ENCODE measurements around the gene OR11H1.
"Not testable (repeated sequence)": the region's sequence is repeated elsewhere in the genome, so short reads cannot be mapped to it uniquely, and the experiment has no call there.

OR11H1 gene, protein sequence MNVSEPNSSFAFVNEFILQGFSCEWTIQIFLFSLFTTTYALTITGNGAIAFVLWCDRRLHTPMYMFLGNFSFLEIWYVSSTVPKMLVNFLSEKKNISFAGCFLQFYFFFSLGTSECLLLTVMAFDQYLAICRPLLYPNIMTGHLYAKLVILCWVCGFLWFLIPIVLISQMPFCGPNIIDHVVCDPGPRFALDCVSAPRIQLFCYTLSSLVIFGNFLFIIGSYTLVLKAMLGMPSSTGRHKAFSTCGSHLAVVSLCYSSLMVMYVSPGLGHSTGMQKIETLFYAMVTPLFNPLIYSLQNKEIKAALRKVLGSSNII

GRCh38 chr22:15527892-15528291 lies at the start of gene OR11H1:
Gene OR11H1 (plus strand): TSS chr22:15528192. CDS start chr22:15528192, 0 bp downstream.
- not testable (repeated sequence) for DNase-seq

DNA sequence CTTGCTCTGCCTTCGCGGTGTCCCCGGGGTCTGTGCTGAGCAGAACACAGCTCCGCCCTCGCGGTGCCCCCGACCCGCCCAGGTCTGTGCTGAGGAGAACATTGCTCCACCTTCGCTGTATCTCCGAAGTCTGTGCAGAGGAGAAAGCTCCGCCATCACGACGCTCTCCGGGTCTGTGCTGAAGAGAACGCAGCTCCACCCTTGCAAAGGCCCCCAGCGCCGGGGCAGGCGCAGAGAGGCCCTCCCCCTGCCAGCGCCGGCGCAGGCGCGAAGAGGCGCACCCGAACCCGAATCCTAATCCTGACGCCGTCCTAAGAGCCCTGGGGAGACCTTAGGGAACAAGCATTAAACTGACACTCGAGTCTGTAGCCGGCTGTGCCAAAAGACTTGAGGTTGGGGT lies 18.0 kb upstream of the OR11H1 start:
- DNase-seq = not testable (repeated sequence)

DNA sequence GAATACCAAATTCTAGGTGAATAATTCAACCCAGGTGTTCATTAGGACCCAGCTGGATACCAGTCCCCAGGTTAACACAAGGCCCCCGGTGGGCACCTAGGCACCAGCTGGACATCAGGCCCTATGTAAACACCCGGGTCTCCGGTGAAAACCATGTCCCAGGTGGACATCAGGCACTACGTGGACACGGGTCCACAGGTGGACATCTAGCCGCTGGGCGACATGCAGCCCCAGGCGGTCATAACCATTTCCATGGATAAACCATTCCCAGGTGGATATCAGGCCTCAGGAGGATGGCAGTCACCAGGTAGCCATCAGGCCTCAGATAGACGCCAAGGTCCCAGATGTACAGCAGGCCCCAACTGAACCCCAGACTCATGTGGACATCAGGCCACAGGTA lies 12.1 kb upstream of the OR11H1 start:
- DNase-seq = not testable (repeated sequence)

GRCh38 chr22:15553767-15554166 lies 25.8 kb downstream of the OR11H1 start:
- not testable (repeated sequence) for DNase-seq

DNA sequence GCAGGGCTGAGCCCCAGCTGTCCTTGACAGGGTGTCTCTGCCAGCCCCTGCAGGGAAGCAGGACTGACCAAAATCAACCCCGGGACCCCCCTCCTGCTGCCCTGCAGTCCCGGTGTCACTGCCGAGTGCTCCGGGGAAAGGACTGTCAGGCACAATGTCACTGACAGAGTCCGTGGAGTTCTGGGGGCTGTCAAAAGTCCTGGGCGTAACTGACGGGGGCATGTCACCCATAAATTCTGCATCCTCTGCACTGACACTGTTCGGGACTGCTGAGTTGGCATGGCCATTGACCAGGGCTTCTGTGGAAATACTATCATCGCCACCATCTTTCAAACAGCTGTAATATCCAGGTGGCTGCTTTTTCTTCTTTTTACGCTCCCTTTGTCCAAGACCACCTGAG lies 35.5 kb downstream of the OR11H1 start:
- not testable (repeated sequence) for DNase-seq

- DNase-seq = not testable (repeated sequence)
These were observed 37.1 kb downstream of the OR11H1 start for GRCh38 chr22:15565063-15565462.

Measured in midbrain (tissue), 1 donor.